NCI-H1436 treated with DMSO at 0.1 percent for 48 hours (cell line): ENCODE measurements around the gene GLB1L2.

Experiments used
- DNase-seq: peaks from one replicate; lab custom pipeline; 2025; lab: John Stamatoyannopoulos, UW

Gene GLB1L2

DNA sequence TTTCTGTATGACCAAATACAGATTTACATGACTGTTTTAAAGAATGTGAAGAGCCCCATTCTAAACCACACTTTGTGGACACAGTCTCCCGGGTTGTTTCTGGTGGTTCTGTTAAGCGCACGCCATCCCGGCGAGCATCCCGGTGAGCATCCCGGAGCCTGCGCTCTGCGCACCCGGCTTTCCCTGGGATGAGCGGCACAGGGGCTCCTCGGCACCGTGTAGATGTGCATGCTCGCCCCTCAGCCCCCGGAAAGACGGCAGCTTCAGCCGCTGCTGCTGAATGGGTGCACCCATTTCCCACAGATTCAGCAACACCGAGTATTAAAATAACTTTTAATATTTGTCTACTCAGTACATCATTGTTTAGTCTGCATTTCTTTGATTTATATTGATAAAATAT is 36.0 kb downstream of the GLB1L2 start:
- no peak for DNase-seq

DNA sequence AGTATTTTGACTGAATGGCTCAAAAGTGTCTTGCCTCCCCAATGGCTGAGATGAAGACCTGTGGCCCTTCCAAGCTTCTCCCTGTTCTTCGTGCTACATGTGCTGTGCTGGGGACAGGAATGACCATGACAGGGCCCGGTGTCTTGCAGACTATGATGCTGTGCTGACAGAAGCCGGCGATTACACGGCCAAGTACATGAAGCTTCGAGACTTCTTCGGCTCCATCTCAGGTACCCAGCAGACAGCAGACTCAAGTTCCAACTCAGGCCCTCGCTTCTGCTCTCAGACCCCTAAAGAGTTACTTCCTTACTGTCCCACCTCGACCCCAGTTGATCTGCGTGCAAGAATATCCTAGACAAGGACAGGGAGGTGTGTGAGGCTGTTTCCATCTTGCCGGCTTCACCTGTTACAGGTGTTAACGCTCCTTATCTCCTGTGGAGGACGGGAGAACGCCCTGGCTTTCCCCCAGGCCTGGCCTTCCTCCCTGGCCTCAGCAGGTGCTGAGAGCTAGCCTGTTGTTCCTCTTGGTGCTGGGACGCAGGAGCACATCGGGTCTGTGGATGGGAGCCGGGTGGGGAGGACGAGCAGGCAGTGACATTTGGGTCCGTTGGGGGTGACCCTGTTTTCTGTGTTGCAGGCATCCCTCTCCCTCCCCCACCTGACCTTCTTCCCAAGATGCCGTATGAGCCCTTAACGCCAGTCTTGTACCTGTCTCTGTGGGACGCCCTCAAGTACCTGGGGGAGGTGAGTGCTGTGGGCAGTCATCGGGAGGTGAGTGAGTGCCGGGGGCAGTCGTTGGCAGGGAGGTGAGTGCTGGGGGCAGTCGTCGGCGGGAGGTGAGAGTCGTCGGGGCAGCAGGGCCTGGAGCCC is 38.1 kb downstream of the GLB1L2 start:
- no peak for DNase-seq

- no peak for DNase-seq
These were observed 39.0 kb downstream of the GLB1L2 start for GRCh38 chr11:134370526-134371435.

DNA sequence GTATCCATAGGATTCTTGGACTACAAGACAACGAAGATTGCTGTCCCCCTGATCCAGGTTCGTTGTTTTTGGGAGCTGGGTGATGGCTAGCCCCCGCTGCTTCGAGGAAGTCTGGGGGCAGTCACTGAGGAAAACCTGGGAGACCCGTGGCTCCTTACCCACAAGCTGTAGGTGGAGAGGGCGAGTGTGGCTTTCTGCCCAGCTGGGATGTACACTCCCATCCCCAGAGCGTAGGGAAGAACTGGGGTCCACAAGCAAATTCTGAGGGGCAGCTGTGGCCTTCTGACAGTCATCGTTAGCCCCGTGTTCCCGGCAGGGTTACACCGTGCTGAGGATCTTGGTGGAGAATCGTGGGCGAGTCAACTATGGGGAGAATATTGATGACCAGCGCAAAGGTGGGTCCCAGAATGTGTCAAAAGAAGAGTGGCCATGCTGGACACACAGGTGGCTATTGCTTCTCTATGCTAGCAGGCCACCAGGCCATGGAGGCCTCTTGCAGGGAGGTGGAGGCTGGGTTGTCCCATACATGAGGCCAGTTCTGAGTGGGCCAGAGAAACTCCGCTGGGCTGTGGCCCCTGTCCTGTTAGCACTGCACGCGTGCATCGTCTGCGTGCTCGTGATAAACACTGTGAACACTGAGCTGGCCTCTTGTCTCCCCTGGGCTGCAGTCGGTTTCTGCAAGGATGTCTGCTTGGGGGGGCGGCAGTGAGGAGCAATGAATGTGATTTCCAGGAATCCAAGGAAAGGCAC is 39.8 kb downstream of the GLB1L2 start:
- no peak for DNase-seq

DNA sequence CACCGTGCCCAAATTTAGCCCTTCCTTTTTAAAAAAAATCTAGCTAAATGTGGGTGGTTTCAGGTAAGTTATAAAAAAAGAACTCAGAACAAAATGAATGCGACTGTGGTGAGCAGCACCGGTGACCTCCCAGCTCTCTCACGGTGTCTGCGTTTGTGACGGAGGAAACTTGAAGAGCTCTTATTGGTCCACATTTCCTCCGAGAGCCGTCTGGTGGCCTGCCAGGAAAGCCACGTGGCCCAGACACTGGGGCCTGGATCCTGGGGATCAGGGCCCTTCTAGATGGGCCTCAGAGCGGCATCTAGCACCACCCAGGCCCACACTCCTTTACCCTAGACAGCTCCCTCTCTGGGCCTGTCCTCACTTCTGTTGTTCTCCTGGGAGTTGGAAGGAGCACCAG is 40.7 kb downstream of the GLB1L2 start:
- DNase-seq, result no peak

- no peak for DNase-seq
These were observed 41.2 kb downstream of the GLB1L2 start for GRCh38 chr11:134372961-134373360.

GRCh38 chr11:134373591-134374052 is 41.8 kb downstream of the GLB1L2 start:
- no peak for DNase-seq

DNA sequence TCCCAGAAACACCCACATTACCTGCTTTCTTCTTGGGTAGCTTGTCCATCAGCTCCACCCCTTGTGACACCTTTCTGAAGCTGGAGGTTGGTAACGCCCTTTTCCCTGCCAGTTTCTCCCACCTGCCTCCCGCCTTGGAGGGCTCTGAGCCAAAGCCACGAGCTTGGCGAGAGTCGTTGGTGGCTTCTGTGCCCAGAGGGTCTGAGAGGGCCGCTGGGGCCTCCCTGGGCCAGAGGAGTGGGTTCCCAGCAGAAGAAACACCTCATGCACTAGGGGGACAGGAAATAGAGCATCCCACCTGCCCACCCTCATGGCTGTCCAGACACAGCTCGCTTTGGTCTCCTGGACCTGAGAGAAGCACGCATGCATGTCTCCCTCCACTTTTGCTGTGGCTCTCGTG is 42.4 kb downstream of the GLB1L2 start:
- DNase-seq, result no peak

- no peak for DNase-seq
These were observed 43.2 kb downstream of the GLB1L2 start for GRCh38 chr11:134374891-134375550.

GRCh38 chr11:134376150-134376921 is 44.5 kb downstream of the GLB1L2 start:
- DNase-seq, result no peak

DNA sequence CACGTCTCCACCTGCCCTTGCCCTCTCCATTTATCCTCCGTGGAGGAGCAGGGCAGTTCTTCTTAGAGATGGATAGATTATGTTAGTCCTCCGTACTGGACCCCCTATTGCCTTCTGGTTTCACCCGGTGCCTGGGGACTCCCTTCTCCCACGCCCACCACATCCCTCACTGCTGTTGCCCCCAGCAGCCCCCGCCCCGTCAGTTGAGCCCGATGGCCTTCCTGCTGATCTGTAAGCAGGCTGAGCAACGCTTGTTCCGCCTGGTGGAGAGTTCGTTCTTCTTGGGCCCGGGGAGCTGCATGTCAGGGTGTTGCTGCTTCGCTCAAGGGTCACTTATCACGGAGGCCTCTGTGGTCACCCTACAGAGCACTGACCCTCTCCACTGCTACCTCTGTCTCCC is 46.1 kb downstream of the GLB1L2 start:
- no peak for DNase-seq

DNA sequence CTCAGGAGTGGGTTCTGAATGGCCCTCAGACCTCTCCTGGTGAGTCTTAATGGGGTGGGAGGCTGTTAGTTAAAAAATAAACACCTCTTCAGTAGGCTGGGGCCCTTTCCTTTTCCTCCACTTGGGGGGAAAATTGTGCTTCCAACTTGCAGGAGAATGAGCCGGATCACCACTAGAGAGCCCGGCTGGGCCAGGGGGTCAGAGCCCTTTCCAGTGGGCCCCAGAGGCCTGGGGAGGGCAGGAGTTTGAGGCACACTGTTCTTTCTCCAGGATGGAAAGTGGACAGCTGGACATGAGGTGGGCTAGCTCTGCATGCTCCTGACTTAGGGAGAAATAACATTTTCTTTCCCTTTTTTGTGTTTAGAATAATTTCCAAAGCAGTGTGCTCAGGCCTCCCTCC is 47.5 kb downstream of the GLB1L2 start:
- no peak for DNase-seq

DNA sequence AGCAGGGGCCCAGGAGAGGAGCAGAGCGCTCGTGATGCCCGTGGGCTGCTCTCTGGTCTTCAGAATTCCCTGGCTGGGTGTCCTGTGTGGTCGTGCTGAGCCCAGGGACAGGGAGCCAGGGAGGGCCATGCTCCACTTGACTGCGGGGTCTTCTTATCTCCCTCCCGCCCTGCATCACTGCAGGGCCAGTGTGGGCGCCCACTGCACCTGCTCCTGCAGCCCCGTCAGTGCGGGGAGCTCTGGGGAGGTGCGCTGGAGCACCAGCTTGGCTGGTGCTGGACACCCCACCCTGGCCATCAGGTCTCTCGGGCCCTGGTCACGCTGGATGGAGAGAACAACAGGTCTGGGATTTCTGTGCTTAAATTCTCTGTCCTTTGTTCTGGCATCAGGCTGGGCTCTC is 48.4 kb downstream of the GLB1L2 start:
- no peak for DNase-seq

GRCh38 chr11:134380785-134381184 is 49.0 kb downstream of the GLB1L2 start:
- DNase-seq, result no peak

DNA sequence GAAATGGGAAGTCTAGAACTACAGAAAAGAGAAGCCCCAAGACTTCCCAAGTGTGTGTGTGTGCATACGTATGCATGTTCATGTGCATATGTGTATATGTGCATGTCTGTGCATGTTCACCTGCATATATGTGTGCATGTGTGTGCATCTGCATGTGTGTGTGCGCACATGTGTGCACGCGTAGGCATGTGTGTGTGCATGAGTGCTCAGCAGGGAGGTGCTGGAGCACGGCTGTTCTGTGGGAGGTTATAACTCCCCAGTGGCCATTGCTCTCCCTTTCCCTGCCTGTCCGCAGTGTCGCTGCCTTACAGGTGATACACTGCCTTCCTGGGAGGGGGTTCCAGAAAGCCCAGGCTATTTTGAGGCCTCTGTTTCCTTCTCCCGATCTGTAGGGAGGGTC is 50.5 kb downstream of the GLB1L2 start:
- DNase-seq, result no peak

GRCh38 chr11:134382830-134383229 is 51.0 kb downstream of the GLB1L2 start:
- DNase-seq, result no peak

DNA sequence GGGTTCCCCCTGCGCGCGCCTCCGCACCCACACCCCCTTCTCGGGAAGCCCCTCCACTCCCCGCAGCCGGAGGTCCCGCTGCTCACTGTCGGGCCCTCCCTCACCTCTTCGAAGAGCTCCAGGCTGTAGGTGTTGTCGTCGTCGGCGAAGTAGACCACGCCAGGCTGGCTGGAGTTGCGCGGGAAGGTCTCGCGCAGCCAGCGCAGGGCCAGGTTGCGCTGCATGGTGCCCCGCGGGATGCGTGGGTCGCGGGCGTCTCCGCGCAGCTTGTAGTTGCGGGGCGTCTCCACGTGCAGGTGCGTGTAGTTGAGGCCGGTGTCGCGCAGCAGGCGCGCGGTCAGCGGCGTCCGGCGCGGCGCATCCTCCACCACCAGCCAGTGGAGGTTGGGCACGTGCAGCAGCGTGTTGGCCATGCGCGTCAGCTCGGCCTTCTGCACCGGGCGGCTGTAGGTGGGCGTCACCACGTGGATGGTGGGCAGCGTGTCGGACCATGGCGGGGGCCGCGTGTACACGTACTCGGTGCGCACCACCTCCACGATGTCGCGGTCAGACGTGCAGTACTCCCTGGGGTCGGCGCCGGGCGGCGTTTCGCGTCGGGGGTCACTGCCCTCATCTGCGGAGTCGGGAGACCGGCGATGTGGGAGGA is 51.9 kb downstream of the GLB1L2 start:
- no peak for DNase-seq

- no peak for DNase-seq
These were observed 52.6 kb downstream of the GLB1L2 start for GRCh38 chr11:134384406-134384805.

DNA sequence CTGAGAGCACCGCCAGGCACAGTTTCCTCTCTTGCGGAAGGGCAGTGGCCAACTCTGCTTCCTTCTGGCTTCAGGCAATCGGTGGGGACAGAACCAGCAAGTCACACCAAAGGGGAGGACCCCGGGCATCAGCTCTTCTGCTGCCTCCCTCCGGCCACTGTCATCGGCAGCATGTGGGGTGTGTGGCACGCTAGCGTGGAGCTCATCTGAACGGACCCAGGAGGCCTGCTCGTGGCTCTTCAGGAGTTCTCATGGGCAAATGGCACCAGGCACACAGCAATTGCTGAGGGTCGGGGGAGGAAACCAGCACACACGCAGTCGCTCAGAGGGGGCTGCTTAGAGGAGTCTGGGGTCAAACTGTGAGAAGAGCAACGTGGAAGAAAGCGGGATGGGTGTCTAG is 53.4 kb downstream of the GLB1L2 start:
- DNase-seq, result no peak
